HepG2 (cell line): ENCODE measurements around the gene DCTN4. TPM values are rescaled to one million over a fixed set of nuclear protein-coding genes. Genes with fewer than 3 reads are reported as not detected.

Experiments
- ARID4A ChIP-seq: sonication (generic); formaldehyde crosslinking; IDR thresholded peaks from 2 replicates; pipeline ENCODE4 v1.5.0; 2020; ENCODE audit warnings: mild to moderate bottlenecking, missing genetic modification reagents, borderline replicate concordance
- ARNTL ChIP-seq: sonication (generic); formaldehyde crosslinking; IDR thresholded peaks from 2 replicates; pipeline ENCODE4 v1.4.0; 2020; ENCODE audit warnings: mild to moderate bottlenecking, missing genetic modification reagents
- HNRNPK ChIP-seq: fragments of 200-400 bp; formaldehyde crosslinking; IDR thresholded peaks from 2 replicates; pipeline ENCODE4 v1.6.1; 2018; ENCODE audit warnings: low read length, low read depth, moderate library complexity, mild to moderate bottlenecking; ENCODE audit not compliant: poor library complexity, severe bottlenecking
- HNRNPLL ChIP-seq: fragments of 200-400 bp; formaldehyde crosslinking; IDR thresholded peaks from 2 replicates; pipeline ENCODE4 v1.6.1; 2017; ENCODE audit warnings: mild to moderate bottlenecking, low read depth, low read length; ENCODE audit not compliant: poor library complexity, severe bottlenecking
- KMT2A ChIP-seq: sonication (generic); formaldehyde crosslinking; IDR thresholded peaks from 2 replicates; pipeline ENCODE4 v1.4.0; 2020; ENCODE audit warnings: missing genetic modification reagents
- MYC ChIP-seq: sonication (generic); formaldehyde crosslinking; IDR thresholded peaks from 2 replicates; pipeline ENCODE4 v1.9.0; 2021; ENCODE audit warnings: missing genetic modification reagents, borderline replicate concordance
- POGK ChIP-seq: sonication (generic); formaldehyde crosslinking; conservative IDR thresholded peaks from 2 replicates; pipeline ENCODE4 v1.8.0; 2022; ENCODE audit warnings: mild to moderate bottlenecking, moderate library complexity, missing genetic modification reagents
- RBFOX2 ChIP-seq: fragments of 200-400 bp; formaldehyde crosslinking; IDR thresholded peaks from 2 replicates; pipeline ENCODE4 v1.6.1; 2017; ENCODE audit warnings: low read depth, mild to moderate bottlenecking, low read length
- RXRB ChIP-seq: IDR thresholded peaks from 2 replicates; pipeline ENCODE4 v1.6.1; 2016; ENCODE audit warnings: borderline replicate concordance, missing genetic modification reagents, missing compliant biosample characterization
- TOE1 ChIP-seq: sonication (generic); formaldehyde crosslinking; IDR thresholded peaks from 2 replicates; pipeline ENCODE4 v1.4.0; 2020; ENCODE audit warnings: mild to moderate bottlenecking, missing genetic modification reagents
- YEATS2 ChIP-seq: sonication (generic); formaldehyde crosslinking; IDR thresholded peaks from 2 replicates; pipeline ENCODE4 v1.4.0; 2020; ENCODE audit warnings: missing genetic modification reagents, borderline replicate concordance
- ZBTB20 ChIP-seq: sonication (generic); formaldehyde crosslinking; IDR thresholded peaks from 2 replicates; pipeline ENCODE4 v1.8.1; 2023; ENCODE audit warnings: missing genetic modification reagents, low read depth, mild to moderate bottlenecking, borderline replicate concordance
- ZBTB38 ChIP-seq: sonication (generic); formaldehyde crosslinking; IDR thresholded peaks from 2 replicates; pipeline ENCODE4 v1.5.1; 2020; ENCODE audit warnings: mild to moderate bottlenecking, missing genetic modification reagents
- ZNF160 ChIP-seq: sonication (generic); formaldehyde crosslinking; IDR thresholded peaks from 2 replicates; pipeline ENCODE4 v1.8.0; 2022; ENCODE audit warnings: mild to moderate bottlenecking, inconsistent platforms, missing genetic modification reagents
- ZNF18 ChIP-seq: sonication (generic); formaldehyde crosslinking; IDR thresholded peaks from 2 replicates; pipeline ENCODE4 v1.8.0; 2022; ENCODE audit warnings: mild to moderate bottlenecking, missing genetic modification reagents; ENCODE audit not compliant: insufficient replicate concordance
- ZNF350 ChIP-seq: sonication (generic); formaldehyde crosslinking; IDR thresholded peaks from 2 replicates; pipeline ENCODE4 v1.4.0; 2020; ENCODE audit warnings: mild to moderate bottlenecking, low read depth, missing genetic modification reagents, borderline replicate concordance
- ZNF773 ChIP-seq: sonication (generic); formaldehyde crosslinking; IDR thresholded peaks from 2 replicates; pipeline ENCODE4 v1.4.0; 2020; ENCODE audit warnings: missing genetic modification reagents, borderline replicate concordance
- ZNF781 ChIP-seq: sonication (generic); formaldehyde crosslinking; IDR thresholded peaks from 2 replicates; pipeline ENCODE4 v1.5.1; 2020; ENCODE audit warnings: borderline replicate concordance, mild to moderate bottlenecking, missing genetic modification reagents; ENCODE audit errors: not compliant biosample characterization
- ZSCAN29 ChIP-seq: sonication (generic); formaldehyde crosslinking; conservative IDR thresholded peaks from 2 replicates; pipeline ENCODE4 v1.4.0; 2020; ENCODE audit warnings: mild to moderate bottlenecking, missing genetic modification reagents
- polyA plus RNA-seq, 8 experiments: library from polyadenylated mRNA; depleted of rRNA in 3 of 8; stranded (reverse) in 7 of 8; unstranded in 1 of 8; fragments of >200 nt; fragmentation: Illumina TruSeq in 4 of 8; extraction: Trizol in 4 of 8; gene quantifications; 2 replicates each; pipeline versions ENCODE4 v1.2.1 to v1.2.3, GENCODE V29; 2011 to 2016; ENCODE audit warnings: low read depth in 4 of 8, missing spikeins in 1 of 8, mixed read lengths in 1 of 8; ENCODE audit not compliant: insufficient read depth in 1 of 8
- total RNA-seq, 5 experiments: library from RNA; depleted of rRNA; stranded (reverse); fragments of >200 nt; fragmentation: Illumina TruSeq; extraction: Trizol; gene quantifications; 2 replicates each; pipeline ENCODE4 v1.2.3, GENCODE V29; 2016; ENCODE audit warnings: low read depth in 1 of 5

Gene DCTN4
- total and polyA plus RNA-seq, 2 of the 13 experiments (the other 11 are each of a cell fraction or from before 2014, with no cell fraction given), result 24.1 to 26.9 TPM

- TF ChIP-seq ZSCAN29 (peak; percentile 74; the same call in 1 of the 2 replicates), ZNF781 (CRISPR knock-in tag) (peak; percentile 52), ZNF773 (no peak), KMT2A (CRISPR knock-in tag) (0 out of 2 replicates have a peak, but pooled peaks have one; percentile 9), ARNTL (CRISPR knock-in tag) (peak; percentile 62), ZNF160 (CRISPR knock-in tag) (0 out of 2 replicates have a peak, but pooled peaks have one; percentile 33), HNRNPK (no peak), HNRNPLL (peak; percentile 92), RXRB (CRISPR knock-in tag) (peak; percentile 12; the same call in 1 of the 2 replicates), ARID4A (CRISPR knock-in tag) (peak; percentile 70; the same call in 1 of the 2 replicates), MYC (CRISPR knock-in tag) (peak; percentile 64), ZNF350 (peak; percentile 83; the same call in 1 of the 2 replicates), ZNF18 (CRISPR knock-in tag) (no peak), ZBTB20 (CRISPR knock-in tag) (0 out of 2 replicates have a peak, but pooled peaks have one; percentile 58), ZBTB38 (CRISPR knock-in tag) (0 out of 2 replicates have a peak, but pooled peaks have one; percentile 21), POGK (CRISPR knock-in tag) (0 out of 2 replicates have a peak, but pooled peaks have one; percentile 13), RBFOX2 (peak; percentile 75), YEATS2 (CRISPR knock-in tag) (peak; percentile 46; the same call in 1 of the 2 replicates), TOE1 (CRISPR knock-in tag) (0 out of 2 replicates have a peak, but pooled peaks have one; percentile 25)
Observed at GRCh38 chr5:150758531-150759333, at the start of gene DCTN4 (continued).
